IPS-15b (cell line): ENCODE results near the gene CPA1.
"Not testable (repeated sequence)": the region's sequence is repeated elsewhere in the genome, so short reads cannot be mapped to it uniquely, and the experiment has no call there.

ENCODE experiments used
- H3K27me3 ChIP-seq: one replicate; pipeline ENCODE4 v1.6.1; 2013; ENCODE audit warnings: low read length; ENCODE audit not compliant: control insufficient read depth, insufficient read depth
- H3K36me3 ChIP-seq: one replicate; pipeline ENCODE4 v1.6.1; 2013; ENCODE audit warnings: low read length; ENCODE audit not compliant: control insufficient read depth, insufficient read depth
- H3K4me1 ChIP-seq: one replicate; pipeline ENCODE4 v1.6.1; 2013; ENCODE audit warnings: mild to moderate bottlenecking, low read length; ENCODE audit not compliant: control insufficient read depth, insufficient read depth
- H3K4me3 ChIP-seq: one replicate; pipeline ENCODE4 v1.5.1; 2013; ENCODE audit warnings: low read depth, low read length
- H3K9ac ChIP-seq: one replicate; pipeline ENCODE4 v1.6.1; 2013; ENCODE audit warnings: low read depth, mild to moderate bottlenecking, low read length
- H3K9me3 ChIP-seq: one replicate; pipeline ENCODE4 v1.6.1; 2013; ENCODE audit warnings: mild to moderate bottlenecking, low read length; ENCODE audit not compliant: control insufficient read depth, insufficient read depth

CPA1 gene

DNA sequence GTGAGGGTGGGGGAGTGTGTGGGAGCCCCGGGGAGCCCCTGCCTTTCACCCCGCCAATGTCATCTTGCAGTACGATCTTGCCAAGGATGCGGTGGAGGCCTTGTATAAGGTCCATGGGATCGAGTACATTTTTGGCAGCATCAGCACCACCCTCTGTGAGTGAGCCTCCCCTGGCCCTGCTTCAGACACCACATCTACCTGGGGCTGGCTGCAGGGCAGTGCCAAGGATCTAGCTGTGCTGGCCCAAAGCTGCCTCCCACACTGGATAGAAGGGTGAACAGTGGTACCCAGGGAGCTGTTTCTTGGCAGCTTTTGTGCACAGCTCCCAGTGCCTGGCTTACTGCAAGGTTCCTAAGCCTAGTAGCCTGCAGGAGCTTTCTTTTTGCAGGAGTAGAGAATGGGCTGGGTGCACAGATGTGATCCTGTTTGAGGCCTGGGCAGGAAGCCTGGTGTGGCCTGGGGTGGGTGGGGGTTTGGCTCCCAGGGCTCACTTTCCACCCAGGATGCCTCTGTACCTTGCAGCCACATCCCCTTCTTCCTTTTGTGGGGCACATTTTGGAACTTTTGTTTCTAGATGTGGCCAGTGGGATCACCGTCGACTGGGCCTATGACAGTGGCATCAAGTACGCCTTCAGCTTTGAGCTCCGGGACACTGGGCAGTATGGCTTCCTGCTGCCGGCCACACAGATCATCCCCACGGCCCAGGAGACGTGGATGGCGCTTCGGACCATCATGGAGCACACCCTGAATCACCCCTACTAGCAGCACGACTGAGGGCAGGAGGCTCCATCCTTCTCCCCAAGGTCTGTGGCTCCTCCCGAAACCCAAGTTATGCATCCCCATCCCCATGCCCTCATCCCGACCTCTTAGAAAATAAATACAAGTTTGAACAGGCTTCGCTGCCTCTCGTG is 12.2 kb upstream of the CPA1 start:
- Histone ChIP-seq H3K9ac (no peak overlapping the region), H3K27me3 (no peaks in the 10 kb centered on the region), H3K4me1 (peaks cover 5% of the 10 kb centered on the region), H3K36me3 (no peaks in the 10 kb centered on the region), H3K4me3 (no peak overlapping the region), H3K9me3 (no peaks in the 10 kb centered on the region)

GRCh38 chr7:130369110-130369711 is 11.1 kb upstream of the CPA1 start:
- Histone ChIP-seq H3K36me3 (no peaks in the 10 kb centered on the region), H3K27me3 (no peaks in the 10 kb centered on the region), H3K4me3 (no peak overlapping the region), H3K4me1 (peaks cover 5% of the 10 kb centered on the region), H3K9me3 (no peaks in the 10 kb centered on the region), H3K9ac (no peak overlapping the region)

GRCh38 chr7:130369831-130370550 is 10.3 kb upstream of the CPA1 start:
- Histone ChIP-seq H3K4me3 (no peak overlapping the region), H3K9ac (no peak overlapping the region), H3K4me1 (peaks cover 4% of the 10 kb centered on the region), H3K9me3 (no peaks in the 10 kb centered on the region), H3K36me3 (no peaks in the 10 kb centered on the region), H3K27me3 (no peaks in the 10 kb centered on the region)

DNA sequence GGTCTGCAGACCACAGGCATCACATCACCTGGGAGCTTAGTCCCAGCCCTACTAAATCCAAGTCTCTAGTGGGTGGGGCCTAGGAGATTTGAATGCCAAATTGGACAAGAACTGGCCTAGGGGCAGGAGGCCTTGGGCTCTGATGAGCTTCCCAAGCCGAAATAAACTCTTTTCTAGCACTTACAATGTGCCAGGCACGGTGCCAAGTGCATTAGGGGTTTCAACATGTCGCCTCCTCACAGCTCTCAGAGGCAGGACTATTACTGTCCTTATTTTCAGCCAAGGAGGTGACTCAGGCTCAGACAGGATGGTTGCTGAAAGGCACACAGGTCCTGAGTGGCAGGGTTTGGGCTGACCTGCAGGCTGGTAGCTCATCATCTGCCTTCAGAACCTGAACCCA is 9.2 kb upstream of the CPA1 start:
- H3K9me3 ChIP-seq = peaks cover 1% of the 10 kb centered on the region
- no peaks in the 10 kb centered on the region for H3K27me3 ChIP-seq
- no peaks in the 10 kb centered on the region for H3K4me1 ChIP-seq
- H3K9ac ChIP-seq = no peak overlapping the region
- no peak overlapping the region for H3K4me3 ChIP-seq
- no peaks in the 10 kb centered on the region for H3K36me3 ChIP-seq

GRCh38 chr7:130372402-130373165 is 7.7 kb upstream of the CPA1 start:
- Histone ChIP-seq H3K9ac (no peak overlapping the region), H3K36me3 (no peaks in the 10 kb centered on the region), H3K4me3 (no peak overlapping the region), H3K9me3 (peaks cover 3% of the 10 kb centered on the region), H3K4me1 (no peaks in the 10 kb centered on the region), H3K27me3 (no peaks in the 10 kb centered on the region)

DNA sequence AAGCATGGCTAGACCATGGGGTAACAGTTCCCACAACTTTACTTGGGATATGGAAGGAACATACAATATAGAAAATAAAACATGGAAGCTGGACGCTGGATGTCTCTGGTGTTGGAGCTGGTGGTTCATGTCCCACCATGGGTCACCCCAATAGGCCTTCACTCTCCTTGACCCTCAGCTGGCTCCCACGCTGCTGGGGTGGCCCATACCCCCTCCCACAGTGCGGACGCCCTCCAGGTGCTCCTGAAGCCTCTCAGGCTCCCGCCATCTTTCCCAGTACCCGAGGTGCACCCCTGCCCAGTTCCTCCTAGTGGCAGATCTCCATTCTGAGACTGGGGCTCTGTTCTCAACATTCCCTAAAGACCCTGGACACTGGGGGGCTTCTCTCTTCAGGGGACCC is 5.8 kb upstream of the CPA1 start:
- no peaks in the 10 kb centered on the region for H3K36me3 ChIP-seq
- no peak overlapping the region for H3K4me3 ChIP-seq
- H3K27me3 ChIP-seq = no peaks in the 10 kb centered on the region
- no peak overlapping the region for H3K9ac ChIP-seq
- H3K4me1 ChIP-seq = no peaks in the 10 kb centered on the region
- peaks cover 3% of the 10 kb centered on the region for H3K9me3 ChIP-seq

DNA sequence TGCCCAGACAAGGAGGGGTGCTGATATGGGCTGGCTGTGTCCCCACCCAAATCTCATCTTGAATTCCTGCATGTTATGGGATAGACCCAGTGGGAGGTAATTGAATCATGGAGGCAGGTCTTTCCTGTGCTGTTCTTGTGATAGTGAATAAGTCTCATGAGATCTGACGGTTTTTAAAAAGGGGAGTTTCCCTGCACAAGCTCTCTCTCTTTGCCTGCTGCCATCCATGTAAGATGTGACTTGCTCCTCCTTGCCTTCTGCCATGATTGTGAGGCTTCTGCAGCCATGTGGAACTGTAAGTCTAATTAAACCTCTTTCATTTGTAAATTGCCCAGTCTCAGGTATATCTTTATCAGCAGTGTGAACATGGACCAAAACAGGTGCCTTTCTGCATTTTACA is 3.8 kb upstream of the CPA1 start:
- not testable (repeated sequence) for H3K27me3 ChIP-seq, H3K9me3 ChIP-seq, H3K4me3 ChIP-seq, H3K36me3 ChIP-seq, H3K4me1 ChIP-seq, H3K9ac ChIP-seq

- Histone ChIP-seq H3K4me1 (no peaks in the 10 kb centered on the region), H3K27me3 (peaks cover 5% of the 10 kb centered on the region), H3K36me3 (no peaks in the 10 kb centered on the region), H3K9me3 (peaks cover 3% of the 10 kb centered on the region), H3K9ac (no peak overlapping the region), H3K4me3 (no peak overlapping the region)
Observed at GRCh38 chr7:130377178-130377577, 3.1 kb upstream of the CPA1 start.

GRCh38 chr7:130379019-130379418 is 1.3 kb upstream of the CPA1 start:
- peaks cover 3% of the 10 kb centered on the region for H3K9me3 ChIP-seq
- no peaks in the 10 kb centered on the region for H3K36me3 ChIP-seq
- H3K4me3 ChIP-seq = no peak overlapping the region
- H3K27me3 ChIP-seq = peaks cover 5% of the 10 kb centered on the region
- no peak overlapping the region for H3K9ac ChIP-seq
- no peaks in the 10 kb centered on the region for H3K4me1 ChIP-seq

DNA sequence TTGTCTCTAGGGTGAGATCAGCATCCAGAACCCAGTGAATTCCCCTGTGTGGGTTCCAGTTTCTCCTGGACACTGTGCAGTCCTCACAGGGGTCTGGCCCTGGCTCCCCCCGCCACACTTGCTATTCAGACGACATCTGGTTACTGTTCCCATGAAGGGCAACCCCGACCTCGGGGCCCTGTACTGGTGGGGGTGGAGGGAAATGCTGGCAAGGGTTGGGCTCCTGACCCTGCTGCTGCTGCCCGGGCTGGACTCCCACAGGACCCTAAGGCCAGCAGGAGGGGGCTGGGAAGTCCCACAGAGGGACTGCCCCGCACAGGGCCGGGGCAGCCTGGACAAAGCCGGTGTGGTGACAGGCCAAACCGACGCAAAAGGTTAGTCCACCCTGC is 768 bp upstream of the CPA1 start:
- peaks cover 3% of the 10 kb centered on the region for H3K9me3 ChIP-seq
- H3K36me3 ChIP-seq = no peaks in the 10 kb centered on the region
- peaks cover 5% of the 10 kb centered on the region for H3K27me3 ChIP-seq
- H3K9ac ChIP-seq = no peak overlapping the region
- H3K4me1 ChIP-seq = no peaks in the 10 kb centered on the region
- H3K4me3 ChIP-seq = no peak overlapping the region

- H3K4me3 ChIP-seq = no peak overlapping the region
- H3K36me3 ChIP-seq = no peaks in the 10 kb centered on the region
- H3K9me3 ChIP-seq = peaks cover 3% of the 10 kb centered on the region
- H3K9ac ChIP-seq = no peak overlapping the region
- H3K4me1 ChIP-seq = no peaks in the 10 kb centered on the region
- H3K27me3 ChIP-seq = peaks cover 5% of the 10 kb centered on the region
Observed at GRCh38 chr7:130380861-130381455, 664 bp downstream of the CPA1 start.
